Activated T-helper 17 cell treated with anti-CD3 and anti-CD28 coated beads, Interleukin-2, amount 50 U/mL, for 72 hours (primary cell): ENCODE results near the gene IL27RA. TPM values are rescaled to one million over a fixed set of nuclear protein-coding genes. Genes with fewer than 3 reads are reported as not detected.

Experiments used
- ATAC-seq: fragments of 150-1000 bp; cut with Tn5 transposase; replicated peaks from 2 replicates; pipeline ENCODE4 v1.10.0; 2021; ENCODE audit warnings: mild to moderate bottlenecking, moderate library complexity
- H3K27ac Mint-ChIP-seq: one replicate; pipeline ENCODE4 v1.8.0; 2022; ENCODE audit warnings: mixed read lengths
- H3K27me3 Mint-ChIP-seq: one replicate; pipeline ENCODE4 v1.8.0; 2022; ENCODE audit warnings: mixed read lengths
- H3K36me3 Mint-ChIP-seq: one replicate; pipeline ENCODE4 v1.8.0; 2022; ENCODE audit warnings: low read depth, mild to moderate bottlenecking, mixed read lengths
- H3K4me1 Mint-ChIP-seq: one replicate; pipeline ENCODE4 v1.8.0; 2022; ENCODE audit warnings: mixed read lengths
- H3K4me3 Mint-ChIP-seq: one replicate; pipeline ENCODE4 v1.8.0; 2022; ENCODE audit warnings: mild to moderate bottlenecking, mixed read lengths
- H3K9me3 Mint-ChIP-seq: one replicate; pipeline ENCODE4 v1.8.0; 2022; ENCODE audit warnings: mixed read lengths
- total RNA-seq, 2 donors: library from RNA; stranded (reverse); gene quantifications; one replicate each; pipeline ENCODE4 v1.2.3, GENCODE V29; 2022

The IL27RA gene
- total RNA-seq, 2 donors from 2014 or later = 52.1 to 53.9 TPM

- Mint-ChIP-seq H3K9me3 (no peaks in the 10 kb centered on the region), H3K36me3 (peaks cover 36% of the 10 kb centered on the region), H3K27ac (peak overlapping the region; percentile 93), H3K27me3 (no peaks in the 10 kb centered on the region), H3K4me3 (peak overlapping the region; percentile 91), H3K4me1 (peaks cover 17% of the 10 kb centered on the region)
- ATAC-seq = peak; percentile 81
Observed at GRCh38 chr19:14091081-14091812, 59.7 kb downstream of the IL27RA start.

GRCh38 chr19:14091813-14092462 lies 60.4 kb downstream of the IL27RA start:
- H3K36me3 Mint-ChIP-seq = peaks cover 35% of the 10 kb centered on the region
- ATAC-seq = no peak
- H3K27me3 Mint-ChIP-seq = no peaks in the 10 kb centered on the region
- H3K4me1 Mint-ChIP-seq = peaks cover 17% of the 10 kb centered on the region
- peak overlapping the region; percentile 91 for H3K4me3 Mint-ChIP-seq
- peak overlapping the region; percentile 93 for H3K27ac Mint-ChIP-seq
- no peaks in the 10 kb centered on the region for H3K9me3 Mint-ChIP-seq

DNA sequence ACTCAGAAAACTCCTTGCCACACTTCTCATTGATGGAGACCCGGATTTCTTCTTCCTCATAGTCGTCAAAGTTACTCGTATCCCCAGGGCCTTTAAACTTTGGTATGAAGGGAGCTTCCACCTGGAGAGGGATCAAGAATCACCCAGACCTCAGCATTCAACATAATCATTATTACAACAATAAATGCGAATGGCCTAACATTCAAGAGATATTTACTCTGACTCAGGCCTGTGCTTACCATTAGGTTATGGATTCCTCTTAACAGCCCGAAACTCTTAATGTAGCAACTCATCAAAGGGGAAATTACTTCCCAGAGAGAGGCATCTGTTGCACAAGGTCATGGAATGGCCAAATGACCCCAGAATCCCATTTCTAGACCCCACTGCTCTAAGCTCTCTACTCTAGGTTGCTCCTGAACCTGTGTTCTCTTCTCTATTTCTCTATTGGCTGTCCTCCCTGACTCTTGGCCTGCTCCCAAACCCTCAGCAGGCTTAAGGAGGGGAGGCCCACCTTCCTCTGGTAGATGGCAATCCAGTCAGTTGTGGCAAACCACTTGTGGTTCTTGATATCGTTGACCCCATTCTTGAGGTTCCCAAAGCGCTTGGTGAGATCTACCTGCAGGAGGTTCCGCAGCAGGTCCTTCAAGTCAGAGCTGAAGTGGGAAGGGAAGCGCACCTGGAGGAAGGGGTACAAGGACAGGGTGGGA lies 61.7 kb downstream of the IL27RA start:
- H3K9me3 Mint-ChIP-seq = no peaks in the 10 kb centered on the region
- no peak for ATAC-seq
- no peak overlapping the region for H3K27ac Mint-ChIP-seq
- H3K4me3 Mint-ChIP-seq = peak overlapping the region; percentile 27
- H3K27me3 Mint-ChIP-seq = no peaks in the 10 kb centered on the region
- H3K4me1 Mint-ChIP-seq = peaks cover 17% of the 10 kb centered on the region
- H3K36me3 Mint-ChIP-seq = peaks cover 35% of the 10 kb centered on the region

DNA sequence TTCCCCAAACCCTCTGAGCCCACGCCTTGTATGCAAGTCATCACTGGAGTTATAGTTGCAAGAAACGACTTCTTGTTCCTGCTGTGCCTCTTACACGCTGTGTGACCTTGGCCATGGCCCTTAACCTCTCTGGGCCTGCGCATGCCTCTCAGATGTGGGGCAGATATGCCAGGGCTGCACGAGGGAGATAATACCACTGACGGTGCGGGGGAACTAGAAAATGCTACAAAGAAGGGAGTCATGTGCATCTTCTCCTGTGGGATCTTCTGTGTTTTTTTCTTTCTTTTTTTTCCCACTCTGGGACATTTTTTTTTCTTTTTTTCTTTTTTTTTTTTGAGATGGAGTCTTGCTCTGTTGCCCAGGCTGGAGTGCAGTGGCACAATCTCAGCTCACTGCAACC lies 63.3 kb downstream of the IL27RA start:
- peaks cover 23% of the 10 kb centered on the region for H3K36me3 Mint-ChIP-seq
- no peak overlapping the region for H3K4me3 Mint-ChIP-seq
- no peaks in the 10 kb centered on the region for H3K27me3 Mint-ChIP-seq
- H3K27ac Mint-ChIP-seq = no peak overlapping the region
- ATAC-seq = no peak
- H3K9me3 Mint-ChIP-seq = no peaks in the 10 kb centered on the region
- H3K4me1 Mint-ChIP-seq = peaks cover 11% of the 10 kb centered on the region

GRCh38 chr19:14096272-14096992 lies 64.9 kb downstream of the IL27RA start:
- Mint-ChIP-seq H3K4me1 (peaks cover 10% of the 10 kb centered on the region), H3K9me3 (no peaks in the 10 kb centered on the region), H3K27ac (no peak overlapping the region), H3K4me3 (no peak overlapping the region), H3K27me3 (no peaks in the 10 kb centered on the region), H3K36me3 (peaks cover 27% of the 10 kb centered on the region)
- no peak for ATAC-seq

DNA sequence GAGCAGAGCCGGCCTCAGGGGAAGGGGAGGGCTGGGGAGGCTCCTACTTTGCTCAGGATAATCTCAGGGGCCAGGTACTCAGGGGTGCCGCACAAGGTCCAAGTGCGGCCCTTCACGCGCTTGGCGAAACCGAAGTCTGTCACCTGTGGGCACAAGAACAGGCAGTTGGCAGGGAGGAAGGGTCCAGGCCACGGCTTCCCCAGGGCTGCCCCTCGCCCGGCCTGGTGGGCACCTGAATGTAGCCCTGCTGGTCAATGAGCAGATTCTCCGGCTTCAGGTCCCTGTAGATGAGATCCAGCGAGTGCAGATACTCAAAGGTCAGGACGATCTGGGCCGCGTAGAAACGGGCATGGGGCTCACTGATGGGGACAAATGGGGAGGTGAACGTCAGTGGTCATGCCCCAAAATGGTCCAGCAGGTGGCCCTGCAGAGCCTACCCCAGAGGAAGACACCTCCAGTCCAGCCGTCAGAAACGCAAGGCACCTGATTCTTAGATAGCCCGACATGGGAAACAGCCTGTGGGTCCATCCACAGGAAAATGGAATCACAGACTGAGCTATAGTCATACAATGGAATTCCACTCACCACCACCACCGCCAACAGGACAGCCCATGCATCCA lies 66.1 kb downstream of the IL27RA start:
- Mint-ChIP-seq H3K4me1 (peaks cover 4% of the 10 kb centered on the region), H3K9me3 (no peaks in the 10 kb centered on the region), H3K27ac (no peak overlapping the region), H3K27me3 (no peaks in the 10 kb centered on the region), H3K4me3 (no peak overlapping the region), H3K36me3 (peaks cover 25% of the 10 kb centered on the region)
- no peak for ATAC-seq

GRCh38 chr19:14101003-14101545 lies 69.5 kb downstream of the IL27RA start:
- ATAC-seq = no peak
- Mint-ChIP-seq H3K4me1 (no peaks in the 10 kb centered on the region), H3K36me3 (peaks cover 31% of the 10 kb centered on the region), H3K9me3 (no peaks in the 10 kb centered on the region), H3K27me3 (no peaks in the 10 kb centered on the region), H3K27ac (no peak overlapping the region), H3K4me3 (no peak overlapping the region)

GRCh38 chr19:14102102-14102696 lies 70.6 kb downstream of the IL27RA start:
- no peaks in the 10 kb centered on the region for H3K27me3 Mint-ChIP-seq
- H3K9me3 Mint-ChIP-seq = no peaks in the 10 kb centered on the region
- ATAC-seq = no peak

GRCh38 chr19:14102756-14103155 lies 71.2 kb downstream of the IL27RA start:
- H3K27ac Mint-ChIP-seq = no peak overlapping the region
- no peaks in the 10 kb centered on the region for H3K4me1 Mint-ChIP-seq
- H3K27me3 Mint-ChIP-seq = no peaks in the 10 kb centered on the region
- ATAC-seq = no peak
- no peak overlapping the region for H3K4me3 Mint-ChIP-seq
- H3K36me3 Mint-ChIP-seq = peaks cover 19% of the 10 kb centered on the region
- H3K9me3 Mint-ChIP-seq = no peaks in the 10 kb centered on the region

More at GRCh38 chr19:14102102-14102696, 70.6 kb downstream of the IL27RA start:
- peaks cover 23% of the 10 kb centered on the region for H3K36me3 Mint-ChIP-seq
- H3K27ac Mint-ChIP-seq = no peak overlapping the region
- H3K4me3 Mint-ChIP-seq = no peak overlapping the region
- no peaks in the 10 kb centered on the region for H3K4me1 Mint-ChIP-seq

Other genes with a start within 250 kb of the IL27RA start
- gene ZSWIM4, start 236.3 kb upstream of the IL27RA start, total RNA-seq = 10 to 100 TPM in 1 of 2 donors, 1 to 10 TPM in 1; 5.4 to 10.6 TPM
- 1 to 10 TPM; 1.2 to 3.6 TPM for gene NANOS3, start 154.6 kb upstream of the IL27RA start, total RNA-seq
- gene BRME1, start 125.6 kb upstream of the IL27RA start, total RNA-seq = 10 to 100 TPM in 1 of 2 donors, 1 to 10 TPM in 1; 4.8 to 12.5 TPM
- gene CC2D1A, start 125.6 kb upstream of the IL27RA start, total RNA-seq = 10 to 100 TPM; 34.6 to 35.4 TPM
- gene PODNL1, start 93.3 kb upstream of the IL27RA start, total RNA-seq = 1 to 10 TPM in 1 of 2 donors, under 1 TPM in 1; 0.90 to 1.0 TPM
- gene DCAF15, start 79.3 kb upstream of the IL27RA start, total RNA-seq = 10 to 100 TPM; 60.9 to 67.7 TPM
- 10 to 100 TPM; 12.6 to 12.9 TPM for gene RFX1, start 25.4 kb upstream of the IL27RA start, total RNA-seq
- gene RLN3, start 3.6 kb upstream of the IL27RA start, total RNA-seq = not detected
- gene PALM3, start 30.3 kb downstream of the IL27RA start, total RNA-seq = not detected
- 1 to 10 TPM; 1.5 to 4.1 TPM for gene MISP3, start 41.0 kb downstream of the IL27RA start, total RNA-seq
- under 1 TPM in 1 of 2 donors, not detected in 1; 0.42 TPM for gene C19orf67, start 54.0 kb downstream of the IL27RA start, total RNA-seq
- 10 to 100 TPM; 62.1 to 77.5 TPM for gene SAMD1, start 59.0 kb downstream of the IL27RA start, total RNA-seq
- 10 to 100 TPM; 43.1 to 69.5 TPM for gene PRKACA, start 86.0 kb downstream of the IL27RA start, total RNA-seq
- gene ASF1B, start 104.8 kb downstream of the IL27RA start, total RNA-seq = 10 to 100 TPM; 62.6 to 73.7 TPM
- 1 to 10 TPM; 3.9 to 8.4 TPM for gene ADGRL1, start 174.4 kb downstream of the IL27RA start, total RNA-seq